Transverse colon (tissue), 4 donors: ENCODE results near the gene PSEN2. TPM values are rescaled to one million over a fixed set of nuclear protein-coding genes. Genes with fewer than 3 reads are reported as not detected.

Source experiments
- DNase-seq: peaks from one replicate; pipeline ENCODE4 v3.0.0-alpha.2; 2019
- H3K27ac ChIP-seq, 4 donors: fragments of 200-600 bp; sonication (generic); 2 replicates each; pipeline ENCODE4 v1.5.1; 2016 to 2018; ENCODE audit warnings: inconsistent platforms in 4 of 4
- H3K27me3 ChIP-seq: fragments of 200-600 bp; sonication (generic); 2 replicates; pipeline ENCODE4 v1.5.1; 2017; ENCODE audit warnings: inconsistent platforms
- H3K36me3 ChIP-seq, 4 donors: fragments of 200-600 bp; sonication (generic); 2 replicates each; pipeline ENCODE4 v1.5.1; 2017 to 2019; ENCODE audit warnings: inconsistent platforms in 4 of 4
- H3K4me1 ChIP-seq, 4 donors: fragments of 200-600 bp; sonication (generic); 2 replicates each; pipeline ENCODE4 v1.5.1; 2017 to 2020; ENCODE audit warnings: inconsistent platforms in 4 of 4
- H3K4me3 ChIP-seq, 4 donors: fragments of 200-600 bp; sonication (generic); 1 replicate in 1 of 4; 2 replicates in 3 of 4; pipeline versions ENCODE4 v1.5.1 to v1.6.1; 2017 to 2019; ENCODE audit warnings: inconsistent platforms in 4 of 4
- H3K9me3 ChIP-seq, 2 donors: fragments of 200-600 bp; sonication (generic); 2 replicates each; pipeline ENCODE4 v1.5.1; 2017 to 2019; ENCODE audit warnings: inconsistent platforms in 2 of 2
- CTCF ChIP-seq, 5 experiments: fragments of 200-600 bp in 3 of 5; fragments of 450-650 bp in 2 of 5; sonication (generic) in 3 of 5; IDR thresholded peaks; 1 replicate in 2 of 5; 2 replicates in 3 of 5; pipeline ENCODE4 v1.5.1; 2016 to 2017; ENCODE audit warnings: antibody characterized with exemption in 5 of 5, inconsistent platforms in 3 of 5, mild to moderate bottlenecking in 2 of 5, moderate library complexity in 1 of 5
- EP300 ChIP-seq: sonication (generic); formaldehyde crosslinking; IDR thresholded peaks from one replicate; pipeline ENCODE4 v1.6.1; 2017; ENCODE audit warnings: antibody characterized with exemption, low read depth
- POLR2A ChIP-seq: fragments of 450-650 bp; IDR thresholded peaks from one replicate; pipeline ENCODE4 v1.6.1; 2016; ENCODE audit warnings: antibody characterized with exemption, mild to moderate bottlenecking, moderate library complexity
- POLR2AphosphoS5 ChIP-seq, 3 donors: sonication (generic); formaldehyde crosslinking; IDR thresholded peaks; one replicate each; pipeline ENCODE4 v1.6.1; 2016; ENCODE audit warnings: antibody characterized with exemption in 3 of 3
- WGBS, 2 donors: methylation state at CpG; one replicate each; pipeline ENCODE4 v1.1.5; 2018; ENCODE audit warnings: low coverage in 1 of 2; 5-methylcytosine and 5-hydroxymethylcytosine counted together
- in situ Hi-C, 4 donors: fragments of 200-750 bp; cut with MboI; loops; one replicate each; pipeline versions ENCODE4 v1.15.0 to v1.15.1; 2017; ENCODE audit warnings: low sequenced_read_pairs in 3 of 4, low pct_ligation_motif_present in 1 of 4, low pct_unique_long_range_greater_than_20kb in 1 of 4
- intact Hi-C: fragments of 100-400 bp; cut with DNase I; formaldehyde crosslinking; loops from one replicate; pipeline ENCODE4 v1.15.1; 2023; ENCODE audit warnings: low total_unique reads
- total RNA-seq, 4 donors: library from RNA; depleted of rRNA; stranded (reverse); fragments of >200 nt; gene quantifications; one replicate each; pipeline ENCODE4 v1.1.0, GENCODE V29; 2016

The PSEN2 gene
- total RNA-seq, 4 donors from 2014 or later, result 24.6 to 47.5 (median 35.6) TPM

GRCh38 chr1:226823643-226824042, 46.8 kb upstream of the PSEN2 start:
- H3K4me1 ChIP-seq, result peaks cover 17 to 25% (median 19%) of the 10 kb centered on the region in 4 donors
- H3K36me3 ChIP-seq, result no peaks in the 10 kb centered on the region
- WGBS, 2 donors, result 81 to 92% methylated on average over 2 to 5 of the region's 5 CpGs
- intact Hi-C loops, result loop anchor here (5.0 kb wide), 1 partner anchor 171 kb away; no protein-coding TSS in a partner anchor
- no peaks in the 10 kb centered on the region for H3K27me3 ChIP-seq
- H3K27ac ChIP-seq, result peak overlapping the region; percentile 73 to 85 (median 84)
- DNase-seq, result no peak
- TF ChIP-seq POLR2AphosphoS5 (IDR thresholded peaks at IDR 0.05) (no peak), POLR2A (no peak), EP300 (no peak), CTCF (IDR thresholded peaks at IDR 0.05) (no peak)
- no peaks in the 10 kb centered on the region for H3K9me3 ChIP-seq
- H3K4me3 ChIP-seq, result no peak overlapping the region
- in situ Hi-C loops, result loop anchor here in 3 of 4 donors (5.0 to 10.0 kb wide), 3 partner anchors 89 to 189 kb away; partner anchors contain the start of gene ITPKB (in 1 of the 3)

- WGBS, 2 donors, result 40 to 78% methylated on average over 1 to 9 of the region's 9 CpGs
- intact Hi-C loops, result loop anchor here (5.0 kb wide), 2 partner anchors 193 to 278 kb away; partner anchors contain the start of gene STUM
- Histone ChIP-seq H3K27me3 (no peaks in the 10 kb centered on the region), H3K27ac (no peak overlapping the region), H3K4me3 (no peak overlapping the region), H3K9me3 (no peaks in the 10 kb centered on the region), H3K36me3 (no peaks in the 10 kb centered on the region), H3K4me1 (peaks cover 17 to 25% (median 19%) of the 10 kb centered on the region in 4 donors)
- TF ChIP-seq CTCF (IDR thresholded peaks at IDR 0.05) (no peak), POLR2AphosphoS5 (IDR thresholded peaks at IDR 0.05) (no peak), EP300 (no peak), POLR2A (no peak)
- in situ Hi-C loops, result loop anchor here in 3 of 4 donors (5.0 to 25.0 kb wide), 4 partner anchors 90 to 413 kb away; partner anchors contain the start of genes PARP1 (in 2 of the 3) and ITPKB (in 1 of the 3)
- no peak for DNase-seq
Observed at GRCh38 chr1:226825037-226825745, 45.2 kb upstream of the PSEN2 start.

GRCh38 chr1:226825746-226826100, 44.7 kb upstream of the PSEN2 start:
- intact Hi-C loops, result loop anchor here (2.0 to 5.0 kb wide), 3 partner anchors 89 to 278 kb away; partner anchors contain the start of gene STUM
- H3K27ac ChIP-seq, result no peak overlapping the region

More at GRCh38 chr1:226825746-226826100, 44.7 kb upstream of the PSEN2 start:
- no peak overlapping the region for H3K4me3 ChIP-seq
- in situ Hi-C loops, result loop anchor here in 3 of 4 donors (5.0 to 25.0 kb wide), 4 partner anchors 91 to 413 kb away; partner anchors contain the start of genes PARP1 (in 2 of the 3) and ITPKB (in 1 of the 3)
- 86% methylated on average over 3 of the region's 3 CpGs; no CpG with 5 or more reads in 1 of the 2 donors for whole genome bisulfite sequencing, 2 donors
- no peak for TF ChIP-seq CTCF (IDR thresholded peaks at IDR 0.05)
- no peak for TF ChIP-seq POLR2AphosphoS5 (IDR thresholded peaks at IDR 0.05)
- no peak for TF ChIP-seq EP300
- no peak for TF ChIP-seq POLR2A
- H3K36me3 ChIP-seq, result no peaks in the 10 kb centered on the region
- H3K4me1 ChIP-seq, result peaks cover 17 to 25% (median 19%) of the 10 kb centered on the region in 4 donors
- no peaks in the 10 kb centered on the region for H3K9me3 ChIP-seq
- DNase-seq, result no peak
- no peaks in the 10 kb centered on the region for H3K27me3 ChIP-seq
